Adipocyte (in vitro differentiated cells): ENCODE data around the gene AFAP1.

ENCODE experiments used
- DNase-seq: peaks from one replicate; pipeline ENCODE4 v3.0.0-alpha.2; 2015; ENCODE audit warnings: low read depth
- H3K27me3 ChIP-seq: replicated peaks from 2 replicates; pipeline ENCODE4 v1.7.0; 2013; ENCODE audit warnings: mild to moderate bottlenecking, low read length, moderate library complexity; ENCODE audit not compliant: control insufficient read depth, insufficient read depth
- H3K36me3 ChIP-seq: 2 replicates; pipeline ENCODE4 v1.7.0; 2013; ENCODE audit warnings: low read length, mild to moderate bottlenecking, moderate library complexity; ENCODE audit not compliant: control insufficient read depth, insufficient read depth, severe bottlenecking
- H3K4me1 ChIP-seq: 2 replicates; pipeline ENCODE4 v1.7.0; 2013; ENCODE audit warnings: mild to moderate bottlenecking, low read length, moderate library complexity; ENCODE audit not compliant: control insufficient read depth, insufficient read depth
- H3K4me3 ChIP-seq: 2 replicates; pipeline ENCODE4 v1.7.0; 2013; ENCODE audit warnings: mild to moderate bottlenecking, low read length, moderate library complexity
- H3K9ac ChIP-seq: 2 replicates; pipeline ENCODE4 v1.7.0; 2013; ENCODE audit warnings: mild to moderate bottlenecking, low read length, moderate library complexity
- H3K9me3 ChIP-seq: 2 replicates; pipeline ENCODE4 v1.7.0; 2013; ENCODE audit warnings: mild to moderate bottlenecking, low read length, moderate library complexity; ENCODE audit not compliant: control insufficient read depth

AFAP1 gene

GRCh38 chr4:7710576-7711306 lies 228.9 kb downstream of the AFAP1 start:
- H3K27me3 ChIP-seq: peaks cover 8% of the 10 kb centered on the region
- H3K9me3 ChIP-seq: peaks cover 3% of the 10 kb centered on the region
- H3K4me1 ChIP-seq: no peaks in the 10 kb centered on the region
- no peak overlapping the region for H3K9ac ChIP-seq
- DNase-seq: no peak
- H3K36me3 ChIP-seq: no peaks in the 10 kb centered on the region
- H3K4me3 ChIP-seq: no peak overlapping the region

DNA sequence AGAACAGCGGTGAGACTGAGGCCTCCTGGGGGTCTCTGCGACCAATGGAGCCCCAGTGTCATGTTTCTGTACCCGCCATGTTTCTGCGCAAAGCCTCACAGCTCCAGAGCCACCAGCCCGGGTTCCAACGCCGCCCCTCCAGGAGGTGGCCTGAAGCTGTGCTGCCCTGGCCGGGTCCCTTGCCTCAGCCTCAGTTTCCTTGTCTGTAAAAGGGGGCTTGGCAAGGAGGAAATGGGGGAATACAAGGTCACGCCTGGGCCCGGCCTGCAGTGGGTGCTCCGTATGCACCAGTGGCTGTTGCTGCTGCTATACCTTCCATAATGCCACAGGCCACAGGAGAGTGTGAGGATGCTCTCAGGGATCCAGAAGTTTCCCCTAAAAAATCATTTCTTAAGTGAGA lies 229.5 kb downstream of the AFAP1 start:
- no peak for DNase-seq
- no peaks in the 10 kb centered on the region for H3K4me1 ChIP-seq
- H3K27me3 ChIP-seq: peaks cover 8% of the 10 kb centered on the region
- H3K9me3 ChIP-seq: peaks cover 3% of the 10 kb centered on the region
- no peaks in the 10 kb centered on the region for H3K36me3 ChIP-seq
- no peak overlapping the region for H3K9ac ChIP-seq
- H3K4me3 ChIP-seq: no peak overlapping the region

DNA sequence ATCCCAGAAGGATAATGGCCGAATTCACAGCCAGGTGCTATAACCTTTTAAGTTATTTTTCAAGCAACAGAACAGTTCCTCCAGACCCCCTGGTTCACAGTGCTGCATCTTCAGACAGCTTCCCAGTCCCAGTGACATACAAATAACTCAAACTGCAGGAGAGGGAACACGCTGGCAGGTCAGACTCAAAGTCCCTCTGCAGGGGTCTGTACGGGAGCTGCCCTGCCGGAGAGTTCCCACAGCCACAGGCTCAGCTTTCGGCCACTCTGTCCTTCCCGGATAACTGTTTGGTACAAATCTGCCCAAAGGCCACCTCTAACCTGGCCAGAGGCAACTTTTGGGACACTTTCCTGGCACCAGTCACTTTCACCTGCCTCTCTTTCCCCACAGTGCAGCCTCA lies 230.2 kb downstream of the AFAP1 start:
- no peak overlapping the region for H3K9ac ChIP-seq
- peaks cover 8% of the 10 kb centered on the region for H3K27me3 ChIP-seq
- no peaks in the 10 kb centered on the region for H3K4me1 ChIP-seq
- no peak for DNase-seq
- no peaks in the 10 kb centered on the region for H3K36me3 ChIP-seq
- H3K4me3 ChIP-seq: no peak overlapping the region
- peaks cover 3% of the 10 kb centered on the region for H3K9me3 ChIP-seq

- Histone ChIP-seq H3K4me3 (no peak overlapping the region), H3K27me3 (peaks cover 8% of the 10 kb centered on the region), H3K9me3 (no peaks in the 10 kb centered on the region), H3K36me3 (no peaks in the 10 kb centered on the region), H3K4me1 (no peaks in the 10 kb centered on the region), H3K9ac (no peak overlapping the region)
- DNase-seq: no peak
These were observed 230.7 kb downstream of the AFAP1 start for GRCh38 chr4:7708981-7709380.
